Measurements from ENCODE around the gene NPC1.

Gene NPC1

GRCh38 chr18:23548275-23548674 lies 38.0 kb downstream of the NPC1 start:
- no peak for DNase-seq (ENCODE audit: low read depth)

GRCh38 chr18:23547846-23548245 lies 38.5 kb downstream of the NPC1 start:
- DNase-seq (ENCODE audit: low read depth): peak; percentile 60

DNA sequence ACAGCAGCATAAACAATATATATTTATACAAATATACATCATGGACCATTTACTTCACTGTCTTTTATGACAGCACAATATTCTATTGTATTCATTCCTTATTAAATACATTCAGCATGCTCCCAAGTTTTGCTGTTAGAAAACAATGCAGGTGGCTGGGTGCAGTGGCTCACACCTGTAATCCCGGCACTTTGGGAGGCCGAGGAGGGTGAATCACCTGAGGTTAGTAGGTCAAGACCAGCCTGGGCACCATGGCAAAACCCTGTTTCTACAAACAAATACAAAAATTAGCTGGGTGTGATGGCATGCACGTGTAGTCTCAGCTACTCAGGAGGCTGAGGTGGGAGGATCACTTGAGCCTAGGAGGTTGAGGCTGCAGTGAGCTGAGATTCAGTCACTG lies 39.0 kb downstream of the NPC1 start:
- DNase-seq (ENCODE audit: low read depth): no peak

- DNase-seq (ENCODE audit: low read depth): no peak
These were observed 41.0 kb downstream of the NPC1 start for GRCh38 chr18:23545247-23545789.

DNA sequence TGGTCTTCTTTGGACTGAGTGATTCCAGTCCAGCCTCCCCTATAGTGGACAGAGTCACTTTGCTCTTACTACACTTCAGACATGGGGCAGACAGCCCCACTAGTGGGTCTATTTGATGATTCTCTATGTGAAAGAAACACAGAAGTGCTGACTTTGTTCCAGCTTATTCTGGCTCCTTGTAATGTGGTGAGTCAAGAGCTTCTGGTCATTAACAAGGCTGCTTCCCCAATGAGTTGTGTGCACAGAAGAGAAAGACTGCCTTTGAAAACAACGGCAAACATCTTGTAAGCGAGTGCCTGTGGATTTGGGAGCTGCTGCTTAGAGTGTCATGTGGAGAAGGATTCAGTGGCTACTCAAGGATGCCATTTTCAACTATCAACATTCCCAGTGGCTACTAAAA lies 43.8 kb downstream of the NPC1 start:
- DNase-seq (ENCODE audit: low read depth): peak; percentile 11

- DNase-seq (ENCODE audit: low read depth): no peak
These were observed 44.8 kb downstream of the NPC1 start for GRCh38 chr18:23541349-23542093.

DNA sequence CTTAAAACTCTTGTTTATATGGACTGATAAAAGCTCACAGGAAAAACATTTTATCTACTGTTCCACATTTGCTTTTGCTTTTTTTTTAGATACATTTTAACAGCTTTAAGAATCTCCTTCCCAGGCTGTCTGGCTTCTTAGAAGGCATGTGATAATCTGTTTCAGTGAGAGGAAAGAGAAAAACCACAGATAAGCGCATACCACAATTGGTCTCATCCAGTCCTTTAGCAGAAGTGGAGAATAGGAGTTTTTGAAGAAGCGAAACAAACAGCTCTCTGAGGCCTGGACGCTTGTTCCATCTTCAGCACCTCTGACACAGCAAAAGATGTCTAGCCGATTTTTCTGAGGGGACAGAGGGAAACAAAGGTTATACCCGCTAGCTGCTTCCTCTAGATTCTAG lies 45.4 kb downstream of the NPC1 start:
- DNase-seq (ENCODE audit: low read depth): peak; percentile 74

DNA sequence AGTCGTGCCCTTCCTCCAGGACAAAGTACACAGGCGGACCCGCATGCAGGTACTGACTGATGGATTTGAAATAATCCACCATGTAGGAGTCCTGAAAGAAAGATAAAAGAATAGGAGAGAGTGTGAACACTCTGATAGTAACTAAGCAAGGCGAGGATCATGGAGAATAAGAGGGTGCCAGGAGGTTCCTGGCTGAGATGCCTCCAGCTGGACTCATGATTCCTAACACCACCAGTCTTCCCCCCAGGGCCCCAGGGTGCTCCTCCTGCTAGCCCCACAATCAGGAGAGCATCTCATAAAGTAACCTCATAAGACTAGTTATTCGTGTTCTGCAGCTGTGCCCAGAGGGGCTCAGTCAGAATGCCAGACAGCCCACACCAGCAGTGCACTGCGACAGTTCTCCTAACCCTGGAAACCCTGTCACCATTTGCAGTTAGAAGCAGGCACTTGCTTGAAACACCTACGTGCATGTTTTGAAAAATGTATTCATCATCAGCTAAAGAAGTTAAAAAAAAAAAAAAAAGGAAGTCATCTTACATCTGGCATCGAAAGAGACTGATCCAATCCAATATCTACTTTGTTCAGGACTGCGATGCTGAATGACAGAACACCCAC lies 46.3 kb downstream of the NPC1 start:
- DNase-seq (ENCODE audit: low read depth): no peak

DNA sequence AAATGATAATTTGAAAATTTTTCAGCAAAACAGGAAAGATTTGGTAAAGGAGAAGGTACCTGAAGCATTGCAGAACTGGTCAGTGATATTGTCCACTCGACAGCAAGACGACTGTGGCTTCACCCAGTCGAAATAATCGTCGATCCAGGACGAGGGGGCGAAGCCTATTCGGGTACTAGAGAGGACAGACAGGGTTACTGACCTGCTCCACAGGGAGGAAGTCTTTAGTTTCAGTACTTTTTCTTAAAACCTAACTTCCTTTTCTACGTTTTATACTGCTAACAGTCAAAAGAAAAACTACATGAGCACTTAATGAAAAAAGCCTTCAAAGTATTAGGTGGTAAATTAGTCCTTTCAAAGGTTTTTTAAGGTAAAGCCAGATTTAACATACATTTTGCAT lies 47.0 kb downstream of the NPC1 start:
- no peak for DNase-seq (ENCODE audit: low read depth)

DNA sequence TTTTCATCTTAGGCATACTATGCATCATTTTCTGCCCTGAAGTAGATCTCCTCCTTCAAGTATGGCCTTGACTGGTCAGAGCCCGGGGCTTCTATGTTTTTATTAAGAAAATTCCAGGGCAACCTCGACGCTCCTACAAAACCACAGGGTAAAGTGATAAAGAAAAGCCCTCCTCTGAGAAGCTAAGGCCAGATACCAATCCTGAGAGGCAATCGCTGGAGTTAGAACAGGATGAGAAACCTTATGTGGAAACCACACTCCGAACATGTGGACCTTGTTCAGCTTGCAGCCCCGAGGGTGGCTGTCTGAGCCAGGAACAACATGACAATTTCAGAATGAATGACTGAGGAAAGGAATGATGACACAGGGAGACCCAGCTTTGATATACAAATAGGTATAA lies 47.4 kb downstream of the NPC1 start:
- peak; percentile 88 for DNase-seq (ENCODE audit: low read depth)

- peak; percentile 61 for DNase-seq (ENCODE audit: low read depth)
These were observed 48.3 kb downstream of the NPC1 start for GRCh38 chr18:23538001-23538400.

DNA sequence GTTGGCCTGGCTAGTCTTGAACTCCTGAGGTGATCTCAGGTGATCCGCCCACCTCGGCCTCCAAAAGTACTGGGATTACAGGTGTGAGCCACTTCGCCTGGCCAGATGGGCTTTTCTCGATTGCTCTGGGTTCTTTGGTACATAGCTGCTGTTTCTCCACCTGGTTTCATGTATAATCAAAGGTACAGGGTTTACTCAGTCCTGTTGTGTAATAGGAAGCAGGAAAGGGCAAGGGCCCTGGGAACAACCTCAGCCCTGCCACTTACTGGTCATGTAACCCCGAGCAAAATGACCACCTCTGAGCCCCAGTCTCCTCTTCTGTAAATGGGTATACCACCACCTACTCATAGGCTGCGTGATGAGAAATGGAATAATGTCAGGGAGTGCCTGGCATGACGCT lies 49.0 kb downstream of the NPC1 start:
- DNase-seq (ENCODE audit: low read depth): no peak

GRCh38 chr18:23536204-23536603 lies 50.1 kb downstream of the NPC1 start:
- no peak for DNase-seq (ENCODE audit: low read depth)

GRCh38 chr18:23534276-23534675 lies 52.0 kb downstream of the NPC1 start:
- no peak for DNase-seq (ENCODE audit: low read depth)

DNA sequence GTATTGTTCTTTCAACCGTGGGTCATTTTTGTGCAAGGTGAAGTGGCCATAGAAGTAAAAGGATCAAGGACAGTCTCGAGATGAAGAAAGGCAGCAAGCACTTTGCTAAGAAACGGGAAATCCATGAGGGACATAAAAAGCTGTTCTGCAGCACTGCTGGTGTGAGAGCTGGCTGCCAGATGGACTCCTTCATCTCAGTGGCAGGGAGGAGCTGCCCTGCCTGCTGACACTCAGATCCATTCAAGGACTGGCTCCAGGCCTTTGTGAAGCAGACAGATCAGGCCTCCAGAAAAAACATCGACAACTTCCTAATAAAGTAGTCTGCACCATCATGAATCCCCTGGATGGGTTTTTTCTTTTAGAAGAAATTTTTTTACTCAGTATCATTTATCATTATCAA lies 53.5 kb downstream of the NPC1 start:
- no peak for DNase-seq (ENCODE audit: low read depth)

GRCh38 chr18:23531912-23532311 lies 54.4 kb downstream of the NPC1 start:
- DNase-seq (ENCODE audit: low read depth): no peak

DNA sequence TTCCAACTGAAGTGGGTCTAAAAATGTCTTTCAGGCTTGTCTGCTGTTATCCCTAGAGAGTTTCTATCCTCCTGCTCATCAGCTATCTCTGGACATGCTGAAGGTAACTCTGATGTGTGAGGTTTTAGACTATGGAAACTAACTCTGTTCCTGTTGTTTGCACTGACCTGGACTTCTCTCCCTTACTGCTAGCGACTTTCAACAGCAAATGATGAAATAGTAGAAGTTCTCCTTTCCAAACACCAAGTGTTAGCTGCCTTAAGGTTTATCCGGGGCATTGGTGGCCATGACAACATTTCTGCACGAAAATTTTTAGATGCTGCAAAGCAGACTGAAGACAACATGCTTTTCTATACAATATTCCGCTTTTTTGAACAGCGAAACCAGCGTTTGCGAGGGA lies 56.1 kb downstream of the NPC1 start:
- no peak for DNase-seq (ENCODE audit: low read depth)

DNA sequence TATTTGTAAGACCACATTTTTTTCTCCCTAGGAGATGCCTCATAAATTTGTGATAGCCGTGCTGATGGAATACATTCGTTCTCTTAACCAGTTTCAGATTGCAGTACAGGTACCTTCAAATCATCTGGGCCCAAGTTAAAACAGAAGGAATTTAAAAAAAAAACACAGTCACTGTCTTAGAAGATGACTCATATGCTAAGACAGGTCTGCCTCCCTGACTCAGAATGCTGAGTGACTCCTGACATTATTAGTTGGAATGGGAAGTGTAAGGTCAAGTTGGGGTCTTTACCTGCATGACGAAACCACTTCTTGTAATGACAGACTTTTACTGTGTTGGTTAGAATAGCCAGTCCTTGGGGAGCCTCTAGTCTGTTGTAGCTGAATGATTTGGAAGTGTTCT lies 56.7 kb downstream of the NPC1 start:
- peak; percentile 79 for DNase-seq (ENCODE audit: low read depth)

DNA sequence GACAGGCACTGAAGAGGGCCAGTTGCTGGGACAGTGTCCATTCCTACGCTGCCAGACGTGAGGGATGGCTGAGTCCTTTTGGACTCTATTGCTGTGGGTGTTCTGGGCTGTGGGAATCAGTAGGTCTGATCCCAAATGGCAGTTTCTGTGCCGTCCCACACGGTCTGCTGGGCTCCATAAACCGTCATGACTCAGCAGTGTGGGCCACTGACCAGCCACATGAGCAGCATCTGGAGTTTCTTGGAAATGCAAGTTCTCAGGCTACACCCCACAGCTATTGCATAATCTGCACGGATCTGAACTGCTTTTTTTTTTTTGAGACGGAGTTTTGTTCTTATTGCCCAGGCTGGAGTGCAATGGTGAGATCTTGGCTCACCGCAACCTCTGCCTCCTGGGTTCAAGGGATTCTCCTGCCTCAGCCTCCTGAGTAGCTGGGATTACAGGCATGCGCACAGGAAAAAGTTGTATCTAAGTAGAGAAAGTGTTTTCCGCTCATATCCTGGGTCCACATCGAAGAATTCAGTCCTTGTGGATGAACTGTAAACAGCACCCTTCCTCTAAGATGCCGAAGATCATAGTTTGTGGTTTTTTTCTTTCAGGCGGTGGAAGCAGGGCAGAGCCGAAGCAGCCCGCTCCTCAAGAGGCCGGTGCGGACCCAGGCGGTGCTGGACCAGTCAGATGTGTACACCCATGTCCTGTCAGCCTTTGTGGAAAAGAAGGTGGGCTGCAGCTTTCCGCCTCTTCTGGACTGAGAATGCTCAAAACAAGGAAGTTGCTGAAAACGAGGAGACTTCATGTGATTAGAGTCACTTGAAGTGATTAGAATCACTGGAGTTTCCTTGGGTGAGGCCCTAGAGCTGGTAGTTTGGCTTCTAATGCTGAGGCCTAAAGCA lies 57.5 kb downstream of the NPC1 start:
- DNase-seq (ENCODE audit: low read depth): peak; percentile 48

GRCh38 chr18:23526501-23527063 lies 59.7 kb downstream of the NPC1 start:
- DNase-seq (ENCODE audit: low read depth): no peak

DNA sequence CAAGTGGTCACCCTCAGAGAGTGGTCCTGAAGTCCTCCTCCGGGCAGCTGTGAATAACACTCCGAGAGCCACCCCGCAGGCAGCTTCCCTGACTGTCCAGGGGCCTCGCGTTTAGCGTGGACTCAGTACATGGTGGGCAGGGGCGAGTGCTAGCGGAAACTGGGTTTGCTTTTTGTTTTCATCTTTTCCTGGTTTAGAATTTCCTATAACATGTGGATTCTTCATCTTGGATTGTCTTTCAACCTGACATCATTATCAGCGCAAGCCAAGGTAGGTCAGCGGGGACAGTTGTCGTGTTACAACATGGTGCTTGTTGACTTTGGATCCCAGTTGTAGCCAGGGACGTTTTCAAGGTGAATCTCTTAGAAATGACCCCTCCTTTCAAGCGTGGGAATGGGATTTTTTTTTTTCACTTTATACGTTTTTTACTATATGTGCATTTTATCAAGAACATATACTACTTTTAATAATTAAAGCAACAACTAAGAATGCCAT lies 62.0 kb downstream of the NPC1 start:
- no peak for DNase-seq (ENCODE audit: low read depth)

Data from iris pigment epithelial cell (primary cell).